KMS-11 (cell line): Measurements from ENCODE around the gene ACP6.

Experiments
- H2AFZ ChIP-seq: fragments of 200-600 bp; sonication (generic); 2 replicates; pipeline ENCODE4 v1.6.1; 2016; ENCODE audit warnings: antibody characterized with exemption, mixed run types, low read depth
- H3K27ac ChIP-seq: fragments of 200-600 bp; sonication (generic); 2 replicates; pipeline ENCODE4 v1.6.1; 2016; ENCODE audit warnings: mild to moderate bottlenecking, mixed run types
- H3K27me3 ChIP-seq: fragments of 200-600 bp; sonication (generic); 2 replicates; pipeline ENCODE4 v1.6.1; 2017; ENCODE audit warnings: mild to moderate bottlenecking, low read depth, mixed run types, moderate library complexity; ENCODE audit not compliant: insufficient read depth
- H3K36me3 ChIP-seq: fragments of 200-600 bp; sonication (generic); 2 replicates; pipeline ENCODE4 v1.6.1; 2017; ENCODE audit warnings: mild to moderate bottlenecking, mixed run types; ENCODE audit not compliant: insufficient read depth
- H3K4me1 ChIP-seq: fragments of 200-600 bp; sonication (generic); 2 replicates; pipeline ENCODE4 v1.6.1; 2016; ENCODE audit warnings: mild to moderate bottlenecking, low read depth, mixed run types; ENCODE audit not compliant: poor library complexity, severe bottlenecking
- H3K4me2 ChIP-seq: fragments of 200-600 bp; sonication (generic); 2 replicates; pipeline ENCODE4 v1.7.0; 2016; ENCODE audit warnings: mild to moderate bottlenecking, mixed run types
- H3K4me3 ChIP-seq: fragments of 200-600 bp; sonication (generic); IDR thresholded peaks from 2 replicates; pipeline ENCODE4 v1.6.1; 2017; ENCODE audit warnings: low read depth, low read length, mixed read lengths; ENCODE audit not compliant: insufficient read depth
- H3K79me2 ChIP-seq: fragments of 200-600 bp; sonication (generic); 2 replicates; pipeline ENCODE4 v1.6.1; 2016; ENCODE audit warnings: low read depth, mixed run types; ENCODE audit not compliant: insufficient read depth
- H3K9ac ChIP-seq: fragments of 200-600 bp; sonication (generic); 2 replicates; pipeline ENCODE4 v1.6.1; 2016; ENCODE audit warnings: mild to moderate bottlenecking, mixed run types
- H4K20me1 ChIP-seq: fragments of 200-600 bp; sonication (generic); 2 replicates; pipeline ENCODE4 v1.6.1; 2016; ENCODE audit warnings: mild to moderate bottlenecking, mixed run types; ENCODE audit not compliant: insufficient read depth
- TF ChIP-seq, protein P1 (sequence below): fragments of 200-600 bp; sonication (generic); conservative IDR thresholded peaks from 2 replicates; pipeline ENCODE4 v1.6.1; 2017; ENCODE audit warnings: low read depth, mild to moderate bottlenecking, antibody characterized with exemption, low read length, moderate library complexity, mixed read lengths

Gene ACP6

DNA sequence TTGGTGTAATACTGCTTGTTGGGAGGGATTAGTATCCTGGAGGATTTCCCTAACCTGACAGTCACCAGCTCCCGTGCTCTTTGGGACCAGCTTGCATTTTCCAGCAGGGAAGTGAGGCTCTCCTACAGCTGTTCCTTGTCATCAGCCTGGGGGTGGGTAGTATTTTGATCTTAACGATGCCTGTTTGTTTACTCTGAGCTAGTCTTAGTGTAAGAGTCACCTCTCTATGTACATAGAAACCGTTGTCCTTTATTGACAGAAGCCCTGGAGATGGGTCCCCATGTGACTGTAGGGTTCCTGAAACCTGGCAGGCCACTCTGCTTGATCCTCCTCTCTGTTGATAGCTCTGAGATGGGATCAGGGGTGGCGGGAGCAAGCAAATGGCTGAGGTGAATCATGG is 58.0 kb downstream of the ACP6 start:
- Histone ChIP-seq H3K4me1 (peaks cover 26% of the 10 kb centered on the region), H3K4me2 (no peak overlapping the region), H3K36me3 (peaks cover 27% of the 10 kb centered on the region; the same call in 1 of the 2 replicates), H3K27me3 (no peaks in the 10 kb centered on the region), H3K9ac (no peak overlapping the region), H3K27ac (no peak overlapping the region), H3K79me2 (no peaks in the 10 kb centered on the region), H4K20me1 (no peaks in the 10 kb centered on the region), H2AFZ (no peak overlapping the region), H3K4me3 (no peak overlapping the region)
- TF ChIP-seq, protein P1, sequence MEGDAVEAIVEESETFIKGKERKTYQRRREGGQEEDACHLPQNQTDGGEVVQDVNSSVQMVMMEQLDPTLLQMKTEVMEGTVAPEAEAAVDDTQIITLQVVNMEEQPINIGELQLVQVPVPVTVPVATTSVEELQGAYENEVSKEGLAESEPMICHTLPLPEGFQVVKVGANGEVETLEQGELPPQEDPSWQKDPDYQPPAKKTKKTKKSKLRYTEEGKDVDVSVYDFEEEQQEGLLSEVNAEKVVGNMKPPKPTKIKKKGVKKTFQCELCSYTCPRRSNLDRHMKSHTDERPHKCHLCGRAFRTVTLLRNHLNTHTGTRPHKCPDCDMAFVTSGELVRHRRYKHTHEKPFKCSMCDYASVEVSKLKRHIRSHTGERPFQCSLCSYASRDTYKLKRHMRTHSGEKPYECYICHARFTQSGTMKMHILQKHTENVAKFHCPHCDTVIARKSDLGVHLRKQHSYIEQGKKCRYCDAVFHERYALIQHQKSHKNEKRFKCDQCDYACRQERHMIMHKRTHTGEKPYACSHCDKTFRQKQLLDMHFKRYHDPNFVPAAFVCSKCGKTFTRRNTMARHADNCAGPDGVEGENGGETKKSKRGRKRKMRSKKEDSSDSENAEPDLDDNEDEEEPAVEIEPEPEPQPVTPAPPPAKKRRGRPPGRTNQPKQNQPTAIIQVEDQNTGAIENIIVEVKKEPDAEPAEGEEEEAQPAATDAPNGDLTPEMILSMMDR = no peak

DNA sequence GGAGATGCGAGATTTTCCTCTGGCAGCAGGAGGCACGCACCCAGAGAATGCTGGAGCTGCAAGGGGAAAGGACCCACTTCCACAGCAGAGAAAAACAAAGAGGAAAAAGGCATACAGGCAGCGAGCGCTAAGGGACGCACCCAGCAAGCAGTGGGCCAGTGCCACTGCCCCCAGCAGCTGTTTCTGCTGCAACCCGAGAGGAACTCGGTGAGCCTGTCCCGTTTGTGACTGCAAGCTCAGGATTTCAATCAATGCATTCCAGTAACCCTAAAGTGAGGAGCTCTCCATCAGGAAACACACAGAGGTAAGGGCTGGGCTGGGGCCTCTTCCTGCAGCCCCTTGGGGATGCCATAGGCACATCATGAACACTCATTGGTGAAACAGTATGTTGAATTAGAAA is 58.7 kb downstream of the ACP6 start:
- no peak overlapping the region for H3K9ac ChIP-seq
- no peaks in the 10 kb centered on the region for H3K79me2 ChIP-seq
- no peak overlapping the region; the same call in 1 of the 2 replicates for H3K27ac ChIP-seq
- peaks cover 24% of the 10 kb centered on the region; the same call in 1 of the 2 replicates for H3K36me3 ChIP-seq
- H3K4me1 ChIP-seq = peaks cover 26% of the 10 kb centered on the region
- H3K4me2 ChIP-seq = no peak overlapping the region
- H3K27me3 ChIP-seq = no peaks in the 10 kb centered on the region
- no peaks in the 10 kb centered on the region for H4K20me1 ChIP-seq
- no peak overlapping the region for H3K4me3 ChIP-seq
- no peak overlapping the region for H2AFZ ChIP-seq
- TF ChIP-seq, protein P1 = no peak

DNA sequence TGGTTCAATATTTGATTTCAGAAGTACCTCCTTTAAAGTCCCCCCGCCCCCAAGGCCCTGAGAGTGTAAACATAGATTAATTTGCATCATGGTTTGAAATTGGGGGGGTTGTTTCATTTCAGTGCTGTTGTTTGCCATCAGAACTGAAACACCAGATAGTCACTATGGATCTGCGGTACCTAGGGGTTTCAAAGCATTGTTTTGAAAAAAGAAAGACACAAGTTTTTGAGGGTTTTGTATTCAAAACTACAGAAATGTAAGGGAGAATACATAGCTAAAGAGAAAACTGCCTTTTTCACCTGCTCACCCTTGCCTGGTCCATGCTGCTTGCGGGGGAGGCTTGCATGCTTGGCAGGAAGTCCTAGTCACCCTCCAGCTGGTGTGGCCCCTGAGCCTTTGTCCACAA is 59.3 kb downstream of the ACP6 start:
- peaks cover 24% of the 10 kb centered on the region; the same call in 1 of the 2 replicates for H3K36me3 ChIP-seq
- peak overlapping the region; percentile 1; the same call in 1 of the 2 replicates for H3K27ac ChIP-seq
- peaks cover 26% of the 10 kb centered on the region for H3K4me1 ChIP-seq
- no peaks in the 10 kb centered on the region for H3K27me3 ChIP-seq
- H3K79me2 ChIP-seq = no peaks in the 10 kb centered on the region
- no peak overlapping the region for H3K9ac ChIP-seq
- H3K4me2 ChIP-seq = peak overlapping the region; percentile 11; the same call in 1 of the 2 replicates
- no peak overlapping the region for H3K4me3 ChIP-seq
- no peak overlapping the region for H2AFZ ChIP-seq
- TF ChIP-seq, protein P1 = no peak
- no peaks in the 10 kb centered on the region for H4K20me1 ChIP-seq

DNA sequence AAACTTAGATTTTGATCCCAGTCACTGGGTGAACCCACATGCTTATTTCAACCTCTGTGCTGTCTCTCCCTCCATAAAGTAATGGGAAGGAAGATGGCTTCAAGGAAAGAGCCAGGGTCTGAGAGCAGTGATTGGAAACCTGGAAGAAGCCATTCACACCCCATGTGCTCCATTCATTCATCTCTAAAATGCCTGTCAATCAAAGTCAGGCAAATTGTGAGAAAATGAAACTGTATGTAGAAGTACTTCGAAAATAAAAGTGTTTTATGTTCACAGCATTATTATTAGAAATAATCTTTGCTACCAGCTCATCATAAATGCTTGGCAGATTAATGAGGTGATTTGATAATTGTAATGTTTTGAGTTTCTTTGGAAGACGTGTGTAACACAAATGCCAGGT is 61.0 kb downstream of the ACP6 start:
- H4K20me1 ChIP-seq = 0 out of 2 replicates have a peak, but pooled peaks cover 3% of the 10 kb centered on the region
- peaks cover 8% of the 10 kb centered on the region; the same call in 1 of the 2 replicates for H3K79me2 ChIP-seq
- no peak overlapping the region for H2AFZ ChIP-seq
- peaks cover 9% of the 10 kb centered on the region; the same call in 1 of the 2 replicates for H3K36me3 ChIP-seq
- H3K27ac ChIP-seq = no peak overlapping the region
- H3K4me2 ChIP-seq = no peak overlapping the region
- H3K9ac ChIP-seq = no peak overlapping the region
- TF ChIP-seq, protein P1 = no peak
- peaks cover 26% of the 10 kb centered on the region for H3K4me1 ChIP-seq
- no peaks in the 10 kb centered on the region for H3K27me3 ChIP-seq
- no peak overlapping the region for H3K4me3 ChIP-seq
